BJ (cell line): Measurements from ENCODE around the gene WDR20. TPM values are rescaled to one million over a fixed set of nuclear protein-coding genes. Genes with fewer than 3 reads are reported as not detected.
A peak's percentile ranks its signal among the peaks of the same experiment; 100 is the strongest.

ENCODE experiments used
- CTCF ChIA-PET: fragments of 350-600 bp; formaldehyde crosslinking; extraction: SDS; loops from one replicate; lab custom pipeline; 2021; ENCODE audit warnings: antibody characterized with exemption, inconsistent platforms; lab: Yijun Ruan, JAX
- POLR2A ChIA-PET: fragments of 300-600 bp; sonication (Branson Sonifier 250); formaldehyde crosslinking; extraction: SDS; loops from one replicate; lab custom pipeline; 2021; ENCODE audit warnings: antibody characterized with exemption; lab: Charles Lee
- DNase-seq: peaks from one replicate; pipeline ENCODE4 v3.0.0-alpha.2; 2011; ENCODE audit warnings: low read depth
- H3K27me3 ChIP-seq: 2 replicates; pipeline ENCODE4 v1.6.0; 2011; ENCODE audit warnings: low read length; ENCODE audit not compliant: control insufficient read depth, insufficient read depth
- H3K36me3 ChIP-seq: 2 replicates; pipeline ENCODE4 v1.5.1; 2011; ENCODE audit warnings: low read length; ENCODE audit not compliant: control insufficient read depth, insufficient read depth
- H3K4me3 ChIP-seq: 2 replicates; pipeline ENCODE4 v1.5.1; 2011; ENCODE audit warnings: low read depth, mild to moderate bottlenecking, control low read depth, low read length
- polyA plus RNA-seq: library from polyadenylated mRNA; depleted of rRNA; stranded (reverse); fragments of >200 nt; gene quantifications from 2 replicates; pipeline ENCODE4 v1.2.3, GENCODE V29; 2011
- TF ChIP-seq, protein P1 (sequence below): IDR thresholded peaks from 2 replicates; pipeline ENCODE4 v1.5.1; 2011; ENCODE audit warnings: low read depth, mild to moderate bottlenecking, control low read depth, inconsistent platforms, low read length, moderate library complexity; ENCODE audit not compliant: insufficient read depth

Gene WDR20
- polyA plus RNA-seq, 1 experiment = 18.3 TPM

DNA sequence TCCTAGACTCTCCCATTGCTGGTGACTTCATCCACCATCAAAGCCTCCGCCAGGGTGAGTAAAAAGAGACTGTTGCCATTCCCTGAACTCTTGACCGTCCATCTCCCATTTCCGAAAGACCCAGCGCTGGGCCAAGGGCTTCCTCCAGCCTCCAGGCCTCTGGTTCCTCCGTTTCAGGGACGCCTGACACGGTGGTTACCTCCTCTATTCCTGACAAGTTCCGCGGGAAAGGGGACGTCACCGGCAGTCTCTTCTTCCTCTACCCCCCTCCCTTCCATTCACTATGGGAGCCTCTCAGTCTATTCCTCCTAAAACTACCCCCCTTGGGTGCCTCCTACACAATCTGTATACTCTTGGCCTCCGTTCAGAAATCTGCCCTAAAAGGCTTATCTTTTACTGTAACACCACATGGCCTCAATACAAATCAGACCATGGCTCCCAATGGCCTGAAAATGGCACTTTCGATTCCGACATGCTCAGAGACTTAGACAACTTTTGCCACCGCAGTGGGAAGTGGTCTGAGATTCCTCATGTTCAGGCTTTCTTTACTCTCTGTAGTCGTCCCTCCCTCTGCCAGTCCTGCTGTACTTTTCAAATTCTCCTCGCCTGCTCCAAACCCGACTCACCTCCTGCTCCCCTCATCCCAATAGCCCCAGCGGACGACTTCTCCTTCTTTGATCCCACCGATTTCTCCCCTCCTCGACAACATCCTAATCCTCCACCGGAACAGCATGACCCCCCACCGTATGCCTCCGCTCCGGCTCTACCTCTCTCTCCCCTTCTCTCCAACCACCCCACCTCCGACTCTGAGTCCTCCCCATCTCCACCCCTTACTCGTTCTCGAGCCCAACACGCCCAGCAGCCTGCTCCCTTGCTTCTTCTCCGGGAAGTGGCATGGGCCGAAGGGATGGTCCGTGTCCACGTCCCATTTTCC is 94.9 kb downstream of the WDR20 start:
- no peak for DNase-seq
- Histone ChIP-seq H3K36me3 (peaks cover 6% of the 10 kb centered on the region), H3K4me3 (no peak overlapping the region), H3K27me3 (no peaks in the 10 kb centered on the region)
- TF ChIP-seq, protein P1, sequence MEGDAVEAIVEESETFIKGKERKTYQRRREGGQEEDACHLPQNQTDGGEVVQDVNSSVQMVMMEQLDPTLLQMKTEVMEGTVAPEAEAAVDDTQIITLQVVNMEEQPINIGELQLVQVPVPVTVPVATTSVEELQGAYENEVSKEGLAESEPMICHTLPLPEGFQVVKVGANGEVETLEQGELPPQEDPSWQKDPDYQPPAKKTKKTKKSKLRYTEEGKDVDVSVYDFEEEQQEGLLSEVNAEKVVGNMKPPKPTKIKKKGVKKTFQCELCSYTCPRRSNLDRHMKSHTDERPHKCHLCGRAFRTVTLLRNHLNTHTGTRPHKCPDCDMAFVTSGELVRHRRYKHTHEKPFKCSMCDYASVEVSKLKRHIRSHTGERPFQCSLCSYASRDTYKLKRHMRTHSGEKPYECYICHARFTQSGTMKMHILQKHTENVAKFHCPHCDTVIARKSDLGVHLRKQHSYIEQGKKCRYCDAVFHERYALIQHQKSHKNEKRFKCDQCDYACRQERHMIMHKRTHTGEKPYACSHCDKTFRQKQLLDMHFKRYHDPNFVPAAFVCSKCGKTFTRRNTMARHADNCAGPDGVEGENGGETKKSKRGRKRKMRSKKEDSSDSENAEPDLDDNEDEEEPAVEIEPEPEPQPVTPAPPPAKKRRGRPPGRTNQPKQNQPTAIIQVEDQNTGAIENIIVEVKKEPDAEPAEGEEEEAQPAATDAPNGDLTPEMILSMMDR = no peak
- ChIA-PET CTCF (interaction anchor here (3.3 kb wide), 1 partner anchor 79 kb away, joined by 12 read pairs; no protein-coding TSS in a partner anchor), POLR2A (no interaction called here)

GRCh38 chr14:102235275-102235897 is 95.7 kb downstream of the WDR20 start:
- peak; percentile 28 for DNase-seq
- ChIA-PET POLR2A (no interaction called here), CTCF (interaction anchor here (0.9 to 4.4 kb wide), 7 partner anchors 14 to 82 kb away, joined by 3 to 41 read pairs (median 6); partner anchors contain the start of gene MOK)
- peaks cover 6% of the 10 kb centered on the region for H3K36me3 ChIP-seq
- no peak overlapping the region for H3K4me3 ChIP-seq
- no peaks in the 10 kb centered on the region for H3K27me3 ChIP-seq
- TF ChIP-seq, protein P1 = peak; percentile 91

- TF ChIP-seq, protein P1 = no peak
- Histone ChIP-seq H3K4me3 (no peak overlapping the region), H3K36me3 (peaks cover 5% of the 10 kb centered on the region), H3K27me3 (no peaks in the 10 kb centered on the region)
- POLR2A ChIA-PET = no interaction called here
- DNase-seq = no peak
- CTCF ChIA-PET = interaction anchor here (0.9 to 4.4 kb wide), 8 partner anchors 13 to 81 kb away, joined by 3 to 41 read pairs (median 5); partner anchors contain the start of gene MOK
These were observed 96.3 kb downstream of the WDR20 start for GRCh38 chr14:102236026-102236425.

GRCh38 chr14:102238131-102238530 is 98.4 kb downstream of the WDR20 start:
- no peak for DNase-seq
- peaks cover 2% of the 10 kb centered on the region; the same call in 1 of the 2 replicates for H3K36me3 ChIP-seq
- no peak overlapping the region for H3K4me3 ChIP-seq
- POLR2A ChIA-PET = no interaction called here
- CTCF ChIA-PET = interaction anchor here (1.3 to 4.4 kb wide), 3 partner anchors 14 to 76 kb away, joined by 5 to 41 read pairs (median 17); partner anchors contain the start of gene MOK
- TF ChIP-seq, protein P1 = no peak
- H3K27me3 ChIP-seq = no peaks in the 10 kb centered on the region

- POLR2A ChIA-PET = no interaction called here
These were observed 99.1 kb downstream of the WDR20 start for GRCh38 chr14:102238766-102239165.

More at GRCh38 chr14:102238766-102239165, 99.1 kb downstream of the WDR20 start:
- H3K27me3 ChIP-seq = no peaks in the 10 kb centered on the region
- TF ChIP-seq, protein P1 = no peak
- CTCF ChIA-PET = interaction anchor here (3.8 to 4.4 kb wide), 2 partner anchors 66 to 76 kb away, joined by 17 to 41 read pairs; partner anchors contain the start of gene MOK
- no peak for DNase-seq
- H3K4me3 ChIP-seq = no peak overlapping the region
- H3K36me3 ChIP-seq = no peaks in the 10 kb centered on the region
